NT2/D1 (cell line): ENCODE measurements around the gene RBX1.

ENCODE experiments used
- SUZ12 ChIP-seq: IDR thresholded peaks from 2 replicates; pipeline ENCODE4 v1.6.1; 2011; ENCODE audit not compliant: insufficient read length, insufficient read depth; ENCODE audit errors: extremely low read depth
- ZNF274 ChIP-seq: IDR thresholded peaks from 2 replicates; pipeline ENCODE4 v1.6.1; 2011; ENCODE audit warnings: mild to moderate bottlenecking, low read depth, low read length

GRCh38 chr22:41015003-41015402 lies 63.8 kb downstream of the RBX1 start:
- TF ChIP-seq ZNF274 (no peak), SUZ12 (no peak)
